Measurements from ENCODE around the gene SFN.

DNA sequence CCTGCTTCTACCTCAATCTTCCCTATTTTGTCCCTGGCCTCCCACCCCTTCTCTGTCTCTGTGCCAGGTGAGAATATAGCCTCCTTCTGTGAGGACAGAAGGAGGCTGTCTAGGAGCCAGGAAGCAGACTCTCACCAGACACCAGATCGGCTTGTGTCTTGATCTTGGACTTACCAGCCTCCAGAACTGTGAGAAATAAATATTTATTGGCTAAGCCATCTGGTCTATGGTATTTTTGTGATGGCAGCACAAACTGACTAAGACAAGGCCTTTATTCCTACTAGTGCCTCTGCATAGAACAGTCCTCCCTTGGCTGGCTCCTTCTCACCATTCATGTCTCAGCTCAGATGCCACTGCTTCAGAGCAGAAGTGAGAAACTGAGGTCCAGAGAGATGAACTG lies 25.3 kb downstream of the SFN start:
- TF ChIP-seq, protein P1, sequence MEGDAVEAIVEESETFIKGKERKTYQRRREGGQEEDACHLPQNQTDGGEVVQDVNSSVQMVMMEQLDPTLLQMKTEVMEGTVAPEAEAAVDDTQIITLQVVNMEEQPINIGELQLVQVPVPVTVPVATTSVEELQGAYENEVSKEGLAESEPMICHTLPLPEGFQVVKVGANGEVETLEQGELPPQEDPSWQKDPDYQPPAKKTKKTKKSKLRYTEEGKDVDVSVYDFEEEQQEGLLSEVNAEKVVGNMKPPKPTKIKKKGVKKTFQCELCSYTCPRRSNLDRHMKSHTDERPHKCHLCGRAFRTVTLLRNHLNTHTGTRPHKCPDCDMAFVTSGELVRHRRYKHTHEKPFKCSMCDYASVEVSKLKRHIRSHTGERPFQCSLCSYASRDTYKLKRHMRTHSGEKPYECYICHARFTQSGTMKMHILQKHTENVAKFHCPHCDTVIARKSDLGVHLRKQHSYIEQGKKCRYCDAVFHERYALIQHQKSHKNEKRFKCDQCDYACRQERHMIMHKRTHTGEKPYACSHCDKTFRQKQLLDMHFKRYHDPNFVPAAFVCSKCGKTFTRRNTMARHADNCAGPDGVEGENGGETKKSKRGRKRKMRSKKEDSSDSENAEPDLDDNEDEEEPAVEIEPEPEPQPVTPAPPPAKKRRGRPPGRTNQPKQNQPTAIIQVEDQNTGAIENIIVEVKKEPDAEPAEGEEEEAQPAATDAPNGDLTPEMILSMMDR (IDR thresholded peaks at IDR 0.05) = no peak
- no peak for TF ChIP-seq POLR2A (IDR thresholded peaks at IDR 0.05)

All from esophagus squamous epithelium (tissue), 4 donors.